Skeletal muscle satellite cell (primary cell): Measurements from ENCODE around the gene GRSF1. TPM values are rescaled to one million over a fixed set of nuclear protein-coding genes. Genes with fewer than 3 reads are reported as not detected.
"Not testable (repeated sequence)": the region's sequence is repeated elsewhere in the genome, so short reads cannot be mapped to it uniquely, and the experiment has no call there.

Experiments used
- H3K27me3 ChIP-seq: 2 replicates; pipeline ENCODE4 v1.7.0; 2013; ENCODE audit warnings: low read length; ENCODE audit not compliant: control insufficient read depth, insufficient read depth
- H3K36me3 ChIP-seq: 2 replicates; pipeline ENCODE4 v1.7.0; 2013; ENCODE audit warnings: mild to moderate bottlenecking, control low read depth, low read length; ENCODE audit not compliant: insufficient read depth
- H3K4me1 ChIP-seq: 2 replicates; pipeline ENCODE4 v1.7.0; 2013; ENCODE audit warnings: low read length; ENCODE audit not compliant: control insufficient read depth, insufficient read depth
- H3K4me2 ChIP-seq: 2 replicates; pipeline ENCODE4 v1.7.0; 2013; ENCODE audit warnings: mild to moderate bottlenecking, low read length
- H3K4me3 ChIP-seq: 2 replicates; pipeline ENCODE4 v1.7.0; 2013; ENCODE audit warnings: low read length
- H3K9ac ChIP-seq: 2 replicates; pipeline ENCODE4 v1.7.0; 2013; ENCODE audit warnings: mild to moderate bottlenecking, low read depth, low read length, moderate library complexity
- H3K9me3 ChIP-seq: replicated peaks from 2 replicates; pipeline ENCODE4 v1.7.0; 2013; ENCODE audit warnings: mild to moderate bottlenecking, control low read depth, low read length
- small RNA-seq: library from RNA; depleted of rRNA; stranded (forward); fragments of <200 nt; gene quantifications from one replicate; pipeline ENCODE3, GENCODE V24; 2012

Gene GRSF1

DNA sequence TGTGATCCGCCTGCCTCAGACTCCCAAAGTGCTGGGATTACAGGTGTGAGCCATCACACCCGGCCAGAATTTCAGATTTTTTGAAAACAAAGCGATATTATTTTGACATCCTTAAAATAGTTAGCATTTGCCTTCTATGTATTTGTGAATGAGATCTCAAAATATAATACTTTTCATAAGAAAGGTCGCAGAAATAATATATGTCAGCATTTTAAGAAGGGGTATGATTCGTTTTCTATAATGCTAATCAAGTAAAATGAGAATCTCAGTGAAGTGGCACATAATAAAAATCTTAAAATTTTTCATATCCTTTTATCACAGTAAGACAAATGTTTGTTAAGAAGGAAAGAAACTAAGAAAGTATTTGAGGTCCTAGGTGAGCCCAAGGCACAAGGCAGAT lies 52.2 kb downstream of the GRSF1 start:
- no peaks in the 10 kb centered on the region for H3K27me3 ChIP-seq
- H3K36me3 ChIP-seq = peaks cover 28% of the 10 kb centered on the region
- H3K9ac ChIP-seq = no peak overlapping the region
- H3K9me3 ChIP-seq = no peaks in the 10 kb centered on the region
- H3K4me1 ChIP-seq = peaks cover 16% of the 10 kb centered on the region
- no peak overlapping the region for H3K4me2 ChIP-seq
- H3K4me3 ChIP-seq = no peak overlapping the region

DNA sequence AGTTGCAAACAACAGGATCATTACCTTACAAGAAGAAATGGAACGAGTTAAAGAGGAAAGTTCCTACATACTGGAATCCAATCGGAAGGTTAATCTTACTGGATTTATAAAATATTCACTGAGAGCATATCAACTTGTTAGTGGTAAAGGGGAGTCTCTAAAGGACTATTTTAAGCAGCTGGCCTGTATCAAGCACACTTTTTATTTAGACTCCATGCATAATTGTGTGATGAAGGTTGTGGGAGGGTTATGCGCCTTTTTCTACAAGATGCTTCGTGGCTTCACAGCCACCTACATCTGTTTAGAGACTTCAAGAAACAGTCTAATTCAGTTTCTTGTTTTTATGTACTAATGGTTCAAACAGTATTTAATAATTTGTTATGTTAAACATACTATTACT lies 56.6 kb downstream of the GRSF1 start:
- no peak overlapping the region for H3K9ac ChIP-seq
- no peaks in the 10 kb centered on the region for H3K4me1 ChIP-seq
- no peak overlapping the region for H3K4me3 ChIP-seq
- H3K4me2 ChIP-seq = no peak overlapping the region
- H3K36me3 ChIP-seq = peaks cover 29% of the 10 kb centered on the region
- no peaks in the 10 kb centered on the region for H3K9me3 ChIP-seq
- no peaks in the 10 kb centered on the region for H3K27me3 ChIP-seq

DNA sequence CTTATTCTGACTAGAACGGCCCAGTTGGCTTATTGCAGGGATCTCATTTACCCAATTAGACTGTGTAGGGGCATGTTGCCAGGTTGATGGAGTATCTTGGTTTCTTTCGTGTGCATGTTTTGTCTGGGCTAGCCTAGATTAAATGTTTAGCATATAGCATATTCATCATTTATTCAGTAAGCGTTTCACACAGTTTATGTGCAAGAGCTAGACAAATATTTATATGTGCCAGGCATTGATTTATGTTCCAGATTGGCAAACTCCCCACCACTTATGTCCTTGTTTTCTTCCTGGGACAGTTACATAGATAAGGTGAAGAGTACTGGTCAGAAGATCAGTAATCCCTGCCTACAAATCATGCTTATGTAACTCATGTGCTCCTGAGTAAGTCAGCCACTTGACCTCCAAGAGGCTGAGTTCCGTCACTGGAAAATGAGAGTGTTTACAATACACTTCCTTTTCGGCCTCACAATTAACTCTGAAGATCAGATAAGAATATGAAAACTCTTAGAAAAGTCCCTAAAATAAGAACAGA lies 60.7 kb downstream of the GRSF1 start:
- H3K9me3 ChIP-seq = no peaks in the 10 kb centered on the region
- H3K4me1 ChIP-seq = no peaks in the 10 kb centered on the region
- H3K36me3 ChIP-seq = peaks cover 33% of the 10 kb centered on the region
- H3K4me2 ChIP-seq = no peak overlapping the region
- no peak overlapping the region for H3K4me3 ChIP-seq
- H3K9ac ChIP-seq = no peak overlapping the region
- H3K27me3 ChIP-seq = no peaks in the 10 kb centered on the region

DNA sequence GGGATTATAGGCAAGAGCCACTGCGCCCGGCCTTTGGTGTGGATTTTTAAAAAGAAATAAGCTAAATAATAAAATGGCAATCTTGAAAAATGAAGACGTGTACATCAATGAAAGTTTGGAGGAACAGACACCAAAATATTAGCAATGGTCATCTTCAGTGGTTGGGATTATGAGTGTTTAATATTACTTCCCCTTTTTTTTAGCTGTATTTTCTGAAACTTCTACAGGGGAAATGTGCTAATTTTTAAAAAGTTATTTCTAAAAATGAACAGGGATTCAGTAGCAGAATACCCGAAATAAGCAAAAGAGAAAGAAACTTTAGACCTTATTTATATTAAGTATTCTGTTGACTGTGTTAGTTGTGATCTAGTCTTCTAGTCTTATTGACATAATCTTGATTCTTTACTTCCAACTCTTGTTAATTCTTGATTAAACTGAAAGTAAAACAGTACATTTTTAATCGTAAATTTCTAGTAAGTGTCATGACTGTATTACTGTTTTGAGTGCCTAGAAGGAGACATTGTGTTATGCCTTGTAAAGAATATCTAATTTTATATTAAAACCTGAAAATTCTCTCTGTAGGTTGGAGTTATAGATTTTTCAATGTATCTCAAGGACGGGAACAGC lies 66.6 kb downstream of the GRSF1 start:
- Histone ChIP-seq H3K36me3 (peaks cover 41% of the 10 kb centered on the region), H3K27me3 (no peaks in the 10 kb centered on the region), H3K4me1 (peaks cover 8% of the 10 kb centered on the region), H3K9me3 (no peaks in the 10 kb centered on the region), H3K4me2 (no peak overlapping the region), H3K4me3 (no peak overlapping the region), H3K9ac (no peak overlapping the region)

DNA sequence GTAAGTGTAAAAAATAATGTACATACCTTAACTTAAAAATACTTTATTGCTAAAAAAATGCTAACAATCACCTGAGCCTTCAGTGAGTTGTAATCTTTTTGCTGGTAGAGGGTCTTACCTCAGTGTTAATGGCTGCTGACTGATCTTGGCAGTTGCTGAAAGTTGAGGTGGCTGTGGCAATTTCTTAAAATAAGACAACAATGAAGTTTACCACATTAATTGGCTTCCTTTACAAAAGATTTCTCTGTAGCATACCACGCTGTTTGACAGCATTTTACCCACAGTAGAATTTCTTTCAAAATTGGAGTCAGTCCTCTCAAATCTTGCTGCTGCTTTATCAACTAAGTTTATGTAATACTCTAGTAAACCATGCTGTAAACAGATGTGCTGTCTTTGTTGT lies 70.3 kb downstream of the GRSF1 start:
- not testable (repeated sequence) for H3K9ac ChIP-seq, H3K4me2 ChIP-seq, H3K27me3 ChIP-seq, H3K9me3 ChIP-seq, H3K4me3 ChIP-seq
- Histone ChIP-seq H3K36me3 (peaks cover 37% of the 10 kb centered on the region), H3K4me1 (peaks cover 12% of the 10 kb centered on the region)

DNA sequence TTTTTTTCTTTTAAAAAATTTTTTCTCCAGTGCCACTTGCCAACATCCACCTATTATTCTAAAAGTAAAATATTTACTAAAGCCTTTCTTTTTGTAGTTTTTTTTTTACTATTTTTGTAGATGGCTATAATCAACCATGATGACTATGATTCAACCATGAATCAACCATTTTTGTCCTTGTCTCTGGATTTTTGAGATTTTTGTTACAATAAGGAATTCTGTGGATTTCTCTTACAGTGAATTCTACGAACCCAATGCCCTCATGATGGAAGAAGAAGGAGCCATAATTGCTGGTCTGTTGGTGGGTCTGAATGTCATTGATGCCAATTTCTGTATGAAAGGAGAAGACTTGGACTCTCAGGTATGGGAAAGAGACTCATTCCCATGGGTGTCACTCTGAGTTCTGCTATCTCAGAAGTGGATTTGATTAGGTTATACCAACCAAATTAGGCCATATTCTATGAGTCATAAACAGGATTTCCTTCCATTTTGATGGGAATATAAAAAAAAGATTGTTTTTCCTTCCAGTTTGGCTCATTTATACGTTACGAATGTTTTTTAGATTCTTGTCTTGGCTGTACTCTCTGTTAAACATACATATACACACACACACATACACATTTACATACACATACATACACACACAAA lies 71.3 kb downstream of the GRSF1 start:
- H3K27me3 ChIP-seq = no peaks in the 10 kb centered on the region
- peaks cover 43% of the 10 kb centered on the region for H3K36me3 ChIP-seq
- peaks cover 12% of the 10 kb centered on the region for H3K4me1 ChIP-seq

More for the DNA sequence above, 71.3 kb downstream of the GRSF1 start:
- H3K9ac ChIP-seq = peak overlapping the region; percentile 3
- H3K4me2 ChIP-seq = peak overlapping the region; percentile 68
- peak overlapping the region; percentile 50 for H3K4me3 ChIP-seq
- H3K9me3 ChIP-seq = no peaks in the 10 kb centered on the region

Small RNAs within 50 kb of the gene (small RNA-seq; reads per million reads assigned to genes)
- gene RF00026 (not detected), gene RNU6-891P (not detected)
